OCI-LY7 (cell line): ENCODE results near the gene SRPK2. TPM values are rescaled to one million over a fixed set of nuclear protein-coding genes. Genes with fewer than 3 reads are reported as not detected.

Experiments
- BruUV-seq: library from RNA; stranded (reverse); fragments of 400-500 nt; replicated peaks from 2 replicates; lab custom pipeline; 2021; lab: Mats Ljungman, UMichigan
- CTCF ChIA-PET: fragments of 300-600 bp; sonication (Branson Sonifier 250); formaldehyde crosslinking; loops from one replicate; lab custom pipeline; 2022; ENCODE audit warnings: antibody characterized with exemption; ENCODE audit not compliant: unreplicated experiment; lab: Charles Lee
- POLR2A ChIA-PET: fragments of 300-600 bp; sonication (Branson Sonifier 250); formaldehyde crosslinking; loops from one replicate; lab custom pipeline; 2022; ENCODE audit warnings: antibody characterized with exemption; lab: Charles Lee
- DNase-seq: peaks from one replicate; pipeline ENCODE4 v3.0.0-alpha.2; 2015; ENCODE audit warnings: low spot score
- H2AFZ ChIP-seq: fragments of 200-600 bp; sonication (generic), shearing (Covaris generic); 2 replicates; pipeline ENCODE4 v1.6.1; 2014; ENCODE audit warnings: mild to moderate bottlenecking, antibody characterized with exemption, low read length, moderate library complexity
- H3K27ac ChIP-seq: fragments of 200-600 bp; sonication (generic); 2 replicates; pipeline ENCODE4 v1.5.1; 2014; ENCODE audit warnings: mixed run types, low read depth, mild to moderate bottlenecking, moderate library complexity, low read length, inconsistent platforms; ENCODE audit not compliant: poor library complexity, severe bottlenecking
- H3K36me3 ChIP-seq: fragments of 200-600 bp; sonication (generic); 2 replicates; pipeline ENCODE4 v1.6.1; 2014; ENCODE audit warnings: mild to moderate bottlenecking, antibody characterized with exemption, low read length, moderate library complexity, mixed read lengths; ENCODE audit not compliant: insufficient read depth
- H3K4me1 ChIP-seq: fragments of 200-600 bp; sonication (generic); 2 replicates; pipeline ENCODE4 v1.5.1; 2014; ENCODE audit warnings: mild to moderate bottlenecking, low read length; ENCODE audit not compliant: insufficient read depth, poor library complexity, severe bottlenecking
- H3K4me2 ChIP-seq: fragments of 200-600 bp; sonication (generic); 2 replicates; pipeline ENCODE4 v1.6.1; 2014; ENCODE audit warnings: mild to moderate bottlenecking, low read length
- H3K4me3 ChIP-seq: fragments of 200-600 bp; sonication (generic); 2 replicates; pipeline ENCODE4 v1.5.1; 2014; ENCODE audit warnings: mild to moderate bottlenecking, low read depth, low read length; ENCODE audit not compliant: poor library complexity, severe bottlenecking
- H3K79me2 ChIP-seq: fragments of 200-600 bp; sonication (generic); 2 replicates; pipeline ENCODE4 v1.6.1; 2016; ENCODE audit warnings: low read depth, mild to moderate bottlenecking, low read length, moderate library complexity, mixed read lengths; ENCODE audit not compliant: insufficient read depth
- H3K9me2 ChIP-seq: fragments of 200-600 bp; sonication (generic); 2 replicates; pipeline ENCODE4 v1.6.1; 2016; ENCODE audit warnings: mild to moderate bottlenecking, low read length, mixed read lengths; ENCODE audit not compliant: insufficient read depth
- H3K9me3 ChIP-seq: fragments of 200-600 bp; sonication (generic); 2 replicates; pipeline ENCODE4 v1.6.1; 2014; ENCODE audit warnings: mild to moderate bottlenecking, mixed run types, low read length, mixed read lengths
- H4K20me1 ChIP-seq: fragments of 200-600 bp; sonication (generic); 2 replicates; pipeline ENCODE4 v1.6.1; 2014; ENCODE audit warnings: mild to moderate bottlenecking, antibody characterized with exemption, low read length, moderate library complexity, mixed read lengths; ENCODE audit not compliant: insufficient read depth
- EZH2phosphoT487 ChIP-seq: fragments of 200-600 bp; sonication (generic); IDR thresholded peaks from 2 replicates; pipeline ENCODE4 v1.6.1; 2018; ENCODE audit warnings: low read depth, borderline replicate concordance, mild to moderate bottlenecking, mixed run types, antibody characterized with exemption, low read length, moderate library complexity, mixed read lengths
- intact Hi-C: fragments of 100-400 bp; cut with micrococcal nuclease; formaldehyde crosslinking; loops from one replicate; pipeline ENCODE4 v1.10.0; 2022; ENCODE audit not compliant: unreplicated experiment
- total RNA-seq, 2 experiments: library from RNA; depleted of rRNA in 1 of 2; stranded (reverse); fragments of >200 nt in 1 of 2; shearing (Covaris generic) in 1 of 2; gene quantifications; 2 replicates each; pipeline ENCODE4 v1.2.3, GENCODE V29; 2014 to 2022
- TF ChIP-seq, protein P1 (sequence below): fragments of 200-600 bp; sonication (generic); conservative IDR thresholded peaks from 2 replicates; pipeline ENCODE4 v1.5.1; 2014; ENCODE audit warnings: mild to moderate bottlenecking, antibody characterized with exemption, low read length, moderate library complexity, mixed read lengths

The SRPK2 gene
- total RNA-seq, 2 experiments from 2014 or later, result 22.1 to 26.8 TPM

DNA sequence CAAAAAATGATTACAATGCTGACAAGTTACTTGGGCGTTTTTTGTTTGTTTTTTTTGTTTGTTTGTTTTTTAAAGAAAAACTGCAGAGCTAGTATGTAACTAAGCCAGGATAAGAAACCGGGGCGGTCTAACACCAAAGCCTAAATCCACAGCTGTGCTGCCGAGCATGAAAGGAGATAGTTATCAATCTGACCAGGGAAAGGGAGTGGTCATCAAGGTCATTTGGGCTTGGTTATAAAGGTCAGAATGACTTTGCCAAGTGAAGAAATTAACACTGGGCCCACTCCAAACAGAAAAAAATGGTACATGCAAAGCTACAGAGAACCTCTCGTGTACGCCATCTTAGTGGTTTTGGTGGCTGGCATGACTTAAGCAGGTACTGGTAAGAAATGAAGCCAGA, 104.7 kb downstream of the SRPK2 start:
- no peak overlapping the region for H3K27ac ChIP-seq
- H3K36me3 ChIP-seq, result no peaks in the 10 kb centered on the region
- no peak for DNase-seq
- H2AFZ ChIP-seq, result no peak overlapping the region
- 0 out of 2 replicates have a peak, but pooled peaks cover 5% of the 10 kb centered on the region for H3K79me2 ChIP-seq
- ChIA-PET POLR2A (interaction anchor here (0.6 to 1.2 kb wide), 3 partner anchors 8 to 205 kb away, joined by 3 to 6 read pairs (median 3); no protein-coding TSS in a partner anchor), CTCF (no interaction called here)
- no TSS peak for BruUV-seq
- TF ChIP-seq EZH2phosphoT487, result no peak
- TF ChIP-seq, protein P1, sequence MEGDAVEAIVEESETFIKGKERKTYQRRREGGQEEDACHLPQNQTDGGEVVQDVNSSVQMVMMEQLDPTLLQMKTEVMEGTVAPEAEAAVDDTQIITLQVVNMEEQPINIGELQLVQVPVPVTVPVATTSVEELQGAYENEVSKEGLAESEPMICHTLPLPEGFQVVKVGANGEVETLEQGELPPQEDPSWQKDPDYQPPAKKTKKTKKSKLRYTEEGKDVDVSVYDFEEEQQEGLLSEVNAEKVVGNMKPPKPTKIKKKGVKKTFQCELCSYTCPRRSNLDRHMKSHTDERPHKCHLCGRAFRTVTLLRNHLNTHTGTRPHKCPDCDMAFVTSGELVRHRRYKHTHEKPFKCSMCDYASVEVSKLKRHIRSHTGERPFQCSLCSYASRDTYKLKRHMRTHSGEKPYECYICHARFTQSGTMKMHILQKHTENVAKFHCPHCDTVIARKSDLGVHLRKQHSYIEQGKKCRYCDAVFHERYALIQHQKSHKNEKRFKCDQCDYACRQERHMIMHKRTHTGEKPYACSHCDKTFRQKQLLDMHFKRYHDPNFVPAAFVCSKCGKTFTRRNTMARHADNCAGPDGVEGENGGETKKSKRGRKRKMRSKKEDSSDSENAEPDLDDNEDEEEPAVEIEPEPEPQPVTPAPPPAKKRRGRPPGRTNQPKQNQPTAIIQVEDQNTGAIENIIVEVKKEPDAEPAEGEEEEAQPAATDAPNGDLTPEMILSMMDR, result no peak
- no peak overlapping the region for H3K4me2 ChIP-seq
- intact Hi-C loops, result no loop called here
- H3K4me1 ChIP-seq, result no peaks in the 10 kb centered on the region
- no peak overlapping the region for H3K4me3 ChIP-seq
- no peaks in the 10 kb centered on the region for H3K9me2 ChIP-seq
- no peaks in the 10 kb centered on the region; the same call in 1 of the 2 replicates for H4K20me1 ChIP-seq
- no peaks in the 10 kb centered on the region for H3K9me3 ChIP-seq

DNA sequence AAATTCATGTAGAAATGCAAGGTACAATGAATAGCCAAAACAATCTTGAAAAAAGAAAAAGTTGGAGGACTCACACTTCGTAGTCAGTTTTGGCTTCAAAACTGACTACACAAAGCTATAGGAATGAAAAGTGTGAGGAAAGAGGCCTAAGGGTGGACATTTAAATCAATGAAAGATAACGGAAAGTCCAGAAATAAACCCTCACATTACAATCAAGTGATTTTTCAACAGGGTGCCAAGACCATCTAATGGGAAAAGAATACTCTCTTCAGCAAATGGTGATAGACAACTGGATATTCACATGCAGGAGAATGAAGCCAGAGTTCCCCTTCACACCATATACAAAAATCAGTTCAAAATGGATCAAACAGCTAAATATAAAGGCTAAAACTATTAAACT, 106.8 kb downstream of the SRPK2 start:
- Histone ChIP-seq H3K27ac (no peak overlapping the region), H3K4me1 (no peaks in the 10 kb centered on the region), H3K4me3 (no peak overlapping the region), H3K9me3 (no peaks in the 10 kb centered on the region), H2AFZ (no peak overlapping the region), H3K36me3 (no peaks in the 10 kb centered on the region), H3K79me2 (0 out of 2 replicates have a peak, but pooled peaks cover 5% of the 10 kb centered on the region), H4K20me1 (no peaks in the 10 kb centered on the region; the same call in 1 of the 2 replicates), H3K4me2 (no peak overlapping the region), H3K9me2 (no peaks in the 10 kb centered on the region)
- intact Hi-C loops, result no loop called here
- no TSS peak for BruUV-seq
- DNase-seq, result no peak
- ChIA-PET CTCF (interaction anchor here (0.6 kb wide), 1 partner anchor 293 kb away, joined by 4 read pairs; no protein-coding TSS in a partner anchor), POLR2A (no interaction called here)
- TF ChIP-seq, protein P1, result no peak
- TF ChIP-seq EZH2phosphoT487, result no peak

DNA sequence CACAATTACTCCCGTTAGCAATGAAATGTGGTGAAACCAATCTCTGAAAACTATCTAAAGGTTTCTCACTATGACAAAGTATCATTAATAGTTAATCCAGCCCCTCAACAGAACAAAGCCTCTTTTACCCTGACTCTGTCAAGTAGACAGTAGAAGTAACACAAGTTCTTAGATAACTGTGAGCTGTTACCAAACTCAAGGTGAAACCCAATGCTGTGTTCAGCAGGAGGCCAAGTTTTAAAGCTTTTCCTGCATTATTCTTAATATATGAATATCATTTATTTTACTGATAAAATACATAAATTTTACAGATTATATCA, 109.1 kb downstream of the SRPK2 start:
- POLR2A ChIA-PET, result interaction anchor here (0.6 to 0.7 kb wide), 2 partner anchors 273 to 394 kb away, joined by 3 to 5 read pairs; no protein-coding TSS in a partner anchor
- no peaks in the 10 kb centered on the region for H3K9me2 ChIP-seq
- H3K9me3 ChIP-seq, result no peaks in the 10 kb centered on the region
- H3K4me2 ChIP-seq, result no peak overlapping the region
- no peak for TF ChIP-seq EZH2phosphoT487
- TF ChIP-seq, protein P1, result no peak
- no peaks in the 10 kb centered on the region for H4K20me1 ChIP-seq
- no peak overlapping the region for H3K27ac ChIP-seq
- H3K4me3 ChIP-seq, result no peak overlapping the region
- DNase-seq, result no peak
- H3K79me2 ChIP-seq, result 0 out of 2 replicates have a peak, but pooled peaks cover 5% of the 10 kb centered on the region
- intact Hi-C loops, result no loop called here
- BruUV-seq, result no TSS peak
- H2AFZ ChIP-seq, result no peak overlapping the region
- CTCF ChIA-PET, result no interaction called here
- H3K36me3 ChIP-seq, result no peaks in the 10 kb centered on the region
- H3K4me1 ChIP-seq, result no peaks in the 10 kb centered on the region
